Femur (tissue), 1 donor: Measurements from ENCODE around the gene SH3RF3.

Source experiments
- DNase-seq: peaks from one replicate; pipeline ENCODE4 v3.0.0-alpha.2; 2017

The SH3RF3 gene

GRCh38 chr2:109513749-109514588, 385.0 kb downstream of the SH3RF3 start:
- peak; percentile 79 for DNase-seq

GRCh38 chr2:109514857-109515256, 385.9 kb downstream of the SH3RF3 start:
- no peak for DNase-seq

- no peak for DNase-seq
Measured at GRCh38 chr2:109516445-109517117, 387.6 kb downstream of the SH3RF3 start.

- no peak for DNase-seq
Measured at GRCh38 chr2:109517118-109517889, 388.3 kb downstream of the SH3RF3 start.

- no peak for DNase-seq
Measured at GRCh38 chr2:109519513-109519912, 390.5 kb downstream of the SH3RF3 start.

GRCh38 chr2:109521233-109522062, 392.4 kb downstream of the SH3RF3 start:
- no peak for DNase-seq

GRCh38 chr2:109522063-109522374, 393.0 kb downstream of the SH3RF3 start:
- DNase-seq, result no peak

GRCh38 chr2:109523121-109523520, 394.1 kb downstream of the SH3RF3 start:
- DNase-seq, result peak; percentile 11

- peak; percentile 12 for DNase-seq
Measured at GRCh38 chr2:109523536-109524361, 394.7 kb downstream of the SH3RF3 start.

- DNase-seq, result no peak
Measured at GRCh38 chr2:109525836-109526235, 396.8 kb downstream of the SH3RF3 start.

- DNase-seq, result no peak
Measured at GRCh38 chr2:109526442-109526970, 397.5 kb downstream of the SH3RF3 start.

- DNase-seq, result no peak
Measured at GRCh38 chr2:109527079-109527478, 398.1 kb downstream of the SH3RF3 start.

GRCh38 chr2:109527846-109528705, 399.1 kb downstream of the SH3RF3 start:
- no peak for DNase-seq

GRCh38 chr2:109528811-109529501, 400.0 kb downstream of the SH3RF3 start:
- no peak for DNase-seq

- no peak for DNase-seq
Measured at GRCh38 chr2:109529532-109530449, 400.8 kb downstream of the SH3RF3 start.

- no peak for DNase-seq
Measured at GRCh38 chr2:109530712-109531111, 401.7 kb downstream of the SH3RF3 start.

GRCh38 chr2:109531221-109531620, 402.2 kb downstream of the SH3RF3 start:
- no peak for DNase-seq

GRCh38 chr2:109531896-109532727, 403.1 kb downstream of the SH3RF3 start:
- no peak for DNase-seq
